Glutamatergic neuron (in vitro differentiated cells): ENCODE measurements around the gene MORN4. TPM values are rescaled to one million over a fixed set of nuclear protein-coding genes. Genes with fewer than 3 reads are reported as not detected.

Experiments used
- DNase-seq: peaks from one replicate; pipeline ENCODE4 v3.0.0; 2022
- H3K27ac Mint-ChIP-seq: one replicate; pipeline ENCODE4 v1.8.0; 2020; ENCODE audit warnings: mild to moderate bottlenecking, mixed read lengths, inconsistent platforms; ENCODE audit not compliant: unreplicated experiment
- H3K27me3 Mint-ChIP-seq: one replicate; pipeline ENCODE4 v1.8.0; 2020; ENCODE audit warnings: mild to moderate bottlenecking, moderate library complexity, mixed read lengths, inconsistent platforms; ENCODE audit not compliant: unreplicated experiment
- H3K36me3 Mint-ChIP-seq: one replicate; pipeline ENCODE4 v1.8.0; 2020; ENCODE audit warnings: mild to moderate bottlenecking, mixed read lengths, inconsistent platforms; ENCODE audit not compliant: unreplicated experiment
- H3K4me1 Mint-ChIP-seq: one replicate; pipeline ENCODE4 v1.8.0; 2020; ENCODE audit warnings: mild to moderate bottlenecking, low read depth, mixed read lengths, inconsistent platforms; ENCODE audit not compliant: unreplicated experiment
- H3K4me3 Mint-ChIP-seq: one replicate; pipeline ENCODE4 v1.8.0; 2020; ENCODE audit warnings: mild to moderate bottlenecking, mixed read lengths, inconsistent platforms; ENCODE audit not compliant: unreplicated experiment
- H3K9me3 Mint-ChIP-seq: one replicate; pipeline ENCODE4 v1.8.0; 2020; ENCODE audit warnings: mild to moderate bottlenecking, moderate library complexity, mixed read lengths, inconsistent platforms; ENCODE audit not compliant: unreplicated experiment
- long read RNA-seq: library from polyadenylated mRNA; unstranded; transcript quantifications from one replicate; pipeline ENCODE4 v2.0.0, GENCODE V29; 2020; ENCODE audit not compliant: unreplicated experiment
- total RNA-seq: library from RNA; stranded (reverse); fragmentation: NEBNext Ultra II Directional; extraction: Animal tissue kit (Norgen Biotek cat#: 25700); gene quantifications from one replicate; pipeline ENCODE4 v1.2.1, GENCODE V29; 2021; ENCODE audit not compliant: unreplicated experiment
- TF ChIP-seq, protein P1 (sequence below): fragments of 200-600 bp; sonication (generic); IDR thresholded peaks from one replicate; pipeline ENCODE4 v1.5.0; 2021; ENCODE audit not compliant: partially characterized antibody, unreplicated experiment

The MORN4 gene
- 31.4 TPM for total RNA-seq
- long read RNA-seq, transcript MORN4-201 (5 exons, 2,315 nt): minor isoform, 7 of 21 reads
- long read RNA-seq, transcript MORN4-202 (2 exons, 419 nt): major isoform, 8 of 21 reads
- long read RNA-seq, partial matches to known transcripts: 0 of 21 reads
- long read RNA-seq, other reads (novel, unspliced or antisense): 6 of 21 reads

DNA sequence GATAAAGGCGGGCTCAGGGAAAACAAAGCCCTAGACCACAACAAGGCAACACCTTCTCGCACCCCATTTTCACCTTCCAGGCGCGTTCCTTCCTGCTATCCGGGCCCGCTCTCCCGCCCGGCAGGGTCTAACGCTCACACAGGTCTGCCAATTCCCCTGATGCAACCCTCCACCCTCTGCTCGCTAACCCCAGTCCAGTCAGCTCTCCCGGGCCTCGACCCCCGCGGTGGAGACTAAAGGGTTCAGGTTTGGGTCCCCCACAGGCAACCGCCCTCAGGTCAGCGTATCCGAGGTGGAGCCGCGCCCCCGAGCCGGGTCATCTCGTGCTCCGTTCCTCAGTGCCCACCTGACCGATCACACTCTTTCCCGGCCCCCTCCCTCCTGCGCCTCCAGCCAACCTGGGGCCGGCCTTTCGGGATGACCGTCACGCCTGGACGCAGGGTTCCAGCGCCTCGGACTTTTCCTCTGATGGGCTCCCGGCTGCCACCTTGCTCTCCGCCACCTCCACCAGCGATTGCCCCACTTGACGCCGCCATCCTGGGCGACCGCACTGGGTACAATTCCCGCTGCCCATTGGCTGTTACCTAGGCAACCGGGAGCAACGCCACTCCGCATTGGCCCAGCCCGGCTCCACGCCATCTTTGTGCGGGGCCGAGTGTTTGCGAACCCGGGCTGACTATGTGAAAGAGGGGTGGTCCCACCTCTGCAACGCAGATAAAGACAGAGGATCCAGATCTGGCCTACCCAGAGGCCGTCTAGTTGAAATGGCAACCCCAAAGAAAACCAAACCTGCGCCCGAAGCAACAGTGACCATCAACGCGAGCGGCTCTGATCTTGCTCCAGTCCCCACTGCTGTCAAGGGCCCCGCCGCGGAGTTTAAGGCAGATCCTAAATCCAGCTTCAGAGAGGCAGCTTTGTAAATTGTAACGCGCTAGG is at the start of gene MORN4:
TSS of gene MORN4 (minus strand) at position 552 of the 936 bp plus-strand sequence. CDS start 13,847 bp downstream, outside the sequence.
- Mint-ChIP-seq H3K4me3 (peak within 1 kb of the TSS; percentile 100), H3K36me3 (no peaks in the 10 kb centered on the region), H3K27ac (peak within 1 kb of the TSS; percentile 95), H3K4me1 (peaks cover 2% of the 10 kb centered on the region), H3K27me3 (peaks cover 9% of the 10 kb centered on the region), H3K9me3 (peaks cover 2% of the 10 kb centered on the region)
- peak; percentile 96 for DNase-seq
- TF ChIP-seq, protein P1, sequence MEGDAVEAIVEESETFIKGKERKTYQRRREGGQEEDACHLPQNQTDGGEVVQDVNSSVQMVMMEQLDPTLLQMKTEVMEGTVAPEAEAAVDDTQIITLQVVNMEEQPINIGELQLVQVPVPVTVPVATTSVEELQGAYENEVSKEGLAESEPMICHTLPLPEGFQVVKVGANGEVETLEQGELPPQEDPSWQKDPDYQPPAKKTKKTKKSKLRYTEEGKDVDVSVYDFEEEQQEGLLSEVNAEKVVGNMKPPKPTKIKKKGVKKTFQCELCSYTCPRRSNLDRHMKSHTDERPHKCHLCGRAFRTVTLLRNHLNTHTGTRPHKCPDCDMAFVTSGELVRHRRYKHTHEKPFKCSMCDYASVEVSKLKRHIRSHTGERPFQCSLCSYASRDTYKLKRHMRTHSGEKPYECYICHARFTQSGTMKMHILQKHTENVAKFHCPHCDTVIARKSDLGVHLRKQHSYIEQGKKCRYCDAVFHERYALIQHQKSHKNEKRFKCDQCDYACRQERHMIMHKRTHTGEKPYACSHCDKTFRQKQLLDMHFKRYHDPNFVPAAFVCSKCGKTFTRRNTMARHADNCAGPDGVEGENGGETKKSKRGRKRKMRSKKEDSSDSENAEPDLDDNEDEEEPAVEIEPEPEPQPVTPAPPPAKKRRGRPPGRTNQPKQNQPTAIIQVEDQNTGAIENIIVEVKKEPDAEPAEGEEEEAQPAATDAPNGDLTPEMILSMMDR: no peak

DNA sequence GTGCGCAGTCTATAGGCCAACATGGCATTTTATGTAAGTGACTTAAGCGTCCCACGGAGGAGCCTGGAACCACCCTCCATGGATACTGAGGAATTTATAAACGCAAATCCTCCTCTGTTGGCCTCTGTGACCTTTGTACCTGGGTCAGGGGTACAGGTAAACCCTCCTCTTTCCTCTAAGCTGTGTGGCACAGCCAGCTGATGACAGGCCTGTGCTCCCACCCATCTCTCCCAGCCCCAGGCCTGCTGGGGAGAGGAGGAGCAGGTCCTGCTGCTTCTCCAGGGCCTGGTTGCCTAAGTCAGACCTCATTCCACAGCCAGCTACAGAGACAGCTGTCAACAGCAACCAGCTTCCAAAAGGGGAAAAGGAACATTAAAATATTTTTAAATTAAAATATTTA is 48.7 kb upstream of the MORN4 start:
- DNase-seq: no peak
- H3K27me3 Mint-ChIP-seq: no peaks in the 10 kb centered on the region
- H3K27ac Mint-ChIP-seq: no peak overlapping the region
- peaks cover 10% of the 10 kb centered on the region for H3K4me1 Mint-ChIP-seq
- H3K36me3 Mint-ChIP-seq: no peaks in the 10 kb centered on the region
- H3K9me3 Mint-ChIP-seq: peaks cover 3% of the 10 kb centered on the region
- H3K4me3 Mint-ChIP-seq: no peak overlapping the region
- TF ChIP-seq, protein P1: no peak

DNA sequence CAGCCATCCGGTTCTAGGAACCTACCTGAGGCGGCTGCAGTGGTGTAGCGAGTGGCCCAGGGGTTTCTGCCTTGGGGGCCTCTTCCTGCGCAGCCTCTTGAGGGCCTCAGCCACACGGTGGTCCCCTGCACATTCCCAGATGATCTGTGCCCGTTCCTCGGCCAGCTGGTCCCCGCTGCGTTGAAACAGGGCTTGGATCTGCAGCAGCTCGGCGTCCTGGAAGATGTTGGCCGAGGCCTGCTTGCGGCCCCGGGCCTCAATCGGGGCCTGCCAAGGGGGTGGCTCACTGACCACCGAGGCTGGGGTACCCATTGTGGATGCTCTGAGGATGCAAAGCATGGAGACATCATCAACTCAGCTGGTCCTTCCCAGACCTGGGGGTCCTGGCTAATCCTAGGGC is 46.3 kb upstream of the MORN4 start:
- DNase-seq: no peak
- H3K27ac Mint-ChIP-seq: no peak overlapping the region
- no peaks in the 10 kb centered on the region for H3K36me3 Mint-ChIP-seq
- peaks cover 3% of the 10 kb centered on the region for H3K9me3 Mint-ChIP-seq
- no peaks in the 10 kb centered on the region for H3K27me3 Mint-ChIP-seq
- no peak overlapping the region for H3K4me3 Mint-ChIP-seq
- TF ChIP-seq, protein P1: no peak
- H3K4me1 Mint-ChIP-seq: peaks cover 10% of the 10 kb centered on the region

DNA sequence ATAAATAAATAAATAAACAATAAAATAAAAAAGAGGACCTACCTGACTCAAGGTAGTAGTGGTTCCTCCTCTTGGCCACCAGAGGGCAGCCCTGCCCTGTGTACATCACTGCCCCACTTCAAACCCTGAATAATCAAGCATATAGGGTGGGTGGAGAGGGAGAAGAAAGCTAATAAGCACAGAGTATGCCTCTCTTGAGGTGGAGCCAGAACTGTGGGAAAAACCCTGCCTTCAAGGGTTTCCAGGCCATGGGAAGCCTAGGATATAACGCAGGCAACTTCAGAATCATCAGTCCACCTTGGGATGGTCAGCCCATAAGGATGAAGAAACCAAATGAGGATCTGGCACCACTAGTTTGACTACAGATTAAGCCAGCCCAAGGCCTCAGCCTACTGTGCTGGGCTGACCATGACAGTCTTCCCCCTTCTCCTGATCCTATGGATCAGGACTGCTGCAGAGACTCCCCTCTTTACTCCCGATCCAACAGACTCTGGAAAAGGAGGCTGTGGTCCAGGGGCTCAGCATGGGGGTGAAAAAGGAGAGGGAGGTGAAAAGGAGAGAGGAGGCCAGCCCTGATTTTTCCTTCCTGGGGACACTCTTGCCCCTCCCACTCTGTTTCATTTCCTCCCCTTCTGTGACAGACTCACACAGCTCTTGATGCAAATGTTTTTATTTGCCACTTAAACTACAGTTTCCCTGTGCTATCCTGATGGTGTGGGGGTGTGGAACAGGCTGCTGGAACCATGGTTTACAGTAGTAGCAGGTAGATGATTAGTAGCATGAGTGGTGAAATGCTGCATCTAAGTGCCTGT is 43.7 kb upstream of the MORN4 start:
- H3K9me3 Mint-ChIP-seq: peaks cover 3% of the 10 kb centered on the region
- H3K4me1 Mint-ChIP-seq: peaks cover 4% of the 10 kb centered on the region
- DNase-seq: peak; percentile 48
- H3K36me3 Mint-ChIP-seq: no peaks in the 10 kb centered on the region
- H3K4me3 Mint-ChIP-seq: no peak overlapping the region
- no peak overlapping the region for H3K27ac Mint-ChIP-seq
- no peaks in the 10 kb centered on the region for H3K27me3 Mint-ChIP-seq
- TF ChIP-seq, protein P1: peak; percentile 88
